ENCODE results near the gene FBXL22.
"Not testable (repeated sequence)": the region's sequence is repeated elsewhere in the genome, so short reads cannot be mapped to it uniquely, and the experiment has no call there.

FBXL22 gene

GRCh38 chr15:63595065-63595464 is 2.1 kb upstream of the FBXL22 start:
- DNase-seq, result no peak

- DNase-seq, result no peak
Observed at GRCh38 chr15:63595688-63596087, 1.5 kb upstream of the FBXL22 start.

GRCh38 chr15:63596676-63597037 is 530 bp upstream of the FBXL22 start:
- DNase-seq, result no peak

- DNase-seq, result no peak
Observed at GRCh38 chr15:63597821-63598220, 634 bp downstream of the FBXL22 start.

- no peak for DNase-seq
Observed at GRCh38 chr15:63598473-63599400, 1.6 kb downstream of the FBXL22 start.

GRCh38 chr15:63599401-63600000 is 2.3 kb downstream of the FBXL22 start:
- peak; percentile 29 for DNase-seq

GRCh38 chr15:63600001-63600615 is 2.9 kb downstream of the FBXL22 start:
- no peak for DNase-seq

- DNase-seq, result peak; percentile 90
Observed at GRCh38 chr15:63600616-63601025, 3.4 kb downstream of the FBXL22 start.

GRCh38 chr15:63601026-63601703 is 4.0 kb downstream of the FBXL22 start:
- peak; percentile 49 for DNase-seq

- DNase-seq, result no peak
Observed at GRCh38 chr15:63601704-63602185, 4.6 kb downstream of the FBXL22 start.

- DNase-seq, result no peak
Observed at GRCh38 chr15:63602595-63602994, 5.4 kb downstream of the FBXL22 start.

- no peak for DNase-seq
Observed at GRCh38 chr15:63603516-63603915, 6.3 kb downstream of the FBXL22 start.

- no peak for DNase-seq
Observed at GRCh38 chr15:63604281-63604680, 7.1 kb downstream of the FBXL22 start.

GRCh38 chr15:63605036-63605435 is 7.8 kb downstream of the FBXL22 start:
- no peak for DNase-seq

GRCh38 chr15:63605816-63606215 is 8.6 kb downstream of the FBXL22 start:
- DNase-seq, result peak; percentile 46

GRCh38 chr15:63606308-63606707 is 9.1 kb downstream of the FBXL22 start:
- no peak for DNase-seq

GRCh38 chr15:63608989-63609388 is 11.8 kb downstream of the FBXL22 start:
- no peak for DNase-seq

GRCh38 chr15:63609448-63609847 is 12.3 kb downstream of the FBXL22 start:
- DNase-seq, result no peak

GRCh38 chr15:63610209-63610841 is 13.1 kb downstream of the FBXL22 start:
- peak; percentile 63 for DNase-seq

GRCh38 chr15:63611177-63611576 is 14.0 kb downstream of the FBXL22 start:
- no peak for DNase-seq

- no peak for DNase-seq
Observed at GRCh38 chr15:63612300-63612699, 15.1 kb downstream of the FBXL22 start.

- DNase-seq, result no peak
Observed at GRCh38 chr15:63615935-63616334, 18.7 kb downstream of the FBXL22 start.

GRCh38 chr15:63617147-63617546 is 20.0 kb downstream of the FBXL22 start:
- not testable (repeated sequence) for DNase-seq
